Keratinocyte (primary cell): ENCODE data around the gene NSF. TPM values are rescaled to one million over a fixed set of nuclear protein-coding genes. Genes with fewer than 3 reads are reported as not detected.
"Not testable (repeated sequence)": the region's sequence is repeated elsewhere in the genome, so short reads cannot be mapped to it uniquely, and the experiment has no call there.

Experiments
- DNase-seq: peaks from one replicate; pipeline ENCODE4 v3.0.0-alpha.2; 2011; ENCODE audit warnings: low read depth, missing footprints, low spot score
- FAIRE-seq: peaks from 2 replicates; lab custom pipeline; 2011; peaks lifted over from hg19 to GRCh38; lab: Jason Lieb, UNC
- H2AFZ ChIP-seq: 2 replicates; pipeline ENCODE4 v1.6.0; 2012; ENCODE audit warnings: low read length, control low read depth, inconsistent platforms; ENCODE audit not compliant: control insufficient read depth
- H3K27ac ChIP-seq: 2 replicates; pipeline ENCODE4 v1.5.1; 2011; ENCODE audit warnings: low read length; ENCODE audit not compliant: control insufficient read depth, insufficient read depth
- H3K27me3 ChIP-seq: 3 replicates; pipeline ENCODE4 v1.6.0; 2011; ENCODE audit warnings: low read length; ENCODE audit not compliant: control insufficient read depth, insufficient read depth; ENCODE audit errors: extremely low read depth
- H3K36me3 ChIP-seq, 2 experiments: 2 replicates in 1 of 2; 3 replicates in 1 of 2; pipeline ENCODE4 v1.5.1; 2011; ENCODE audit warnings: low read length in 2 of 2, mild to moderate bottlenecking in 1 of 2; ENCODE audit not compliant: control insufficient read depth in 2 of 2, insufficient read depth in 2 of 2; ENCODE audit errors: extremely low read depth in 1 of 2
- H3K4me1 ChIP-seq: 3 replicates; pipeline ENCODE4 v1.5.1; 2011; ENCODE audit warnings: low read length; ENCODE audit not compliant: control insufficient read depth, insufficient read depth; ENCODE audit errors: extremely low read depth
- H3K4me2 ChIP-seq: 3 replicates; pipeline ENCODE4 v1.6.0; 2011; ENCODE audit warnings: low read depth, low read length; ENCODE audit not compliant: control insufficient read depth, insufficient read depth; ENCODE audit errors: extremely low read depth
- H3K4me3 ChIP-seq, 3 experiments: fragments of 200-600 bp in 1 of 3; sonication (generic) in 1 of 3; 2 replicates in 2 of 3; 3 replicates in 1 of 3; pipeline ENCODE4 v1.5.1; 2011 to 2016; ENCODE audit warnings: low read length in 3 of 3, mild to moderate bottlenecking in 3 of 3, control low read depth in 2 of 3, inconsistent platforms in 1 of 3, low read depth in 1 of 3, mixed read lengths in 1 of 3, mixed run types in 1 of 3, moderate library complexity in 1 of 3; ENCODE audit not compliant: control insufficient read depth in 2 of 3, insufficient read depth in 2 of 3; ENCODE audit errors: extremely low read depth in 1 of 3
- H3K79me2 ChIP-seq: 2 replicates; pipeline ENCODE4 v1.6.0; 2012; ENCODE audit warnings: low read length; ENCODE audit not compliant: control insufficient read depth, insufficient read depth
- H3K9ac ChIP-seq: 3 replicates; pipeline ENCODE4 v1.6.0; 2011; ENCODE audit warnings: low read length; ENCODE audit not compliant: control insufficient read depth, insufficient read depth; ENCODE audit errors: extremely low read depth
- H3K9me1 ChIP-seq: 3 replicates; pipeline ENCODE4 v1.6.0; 2011; ENCODE audit warnings: low read length; ENCODE audit not compliant: control insufficient read depth, insufficient read depth; ENCODE audit errors: extremely low read depth
- H3K9me3 ChIP-seq: 2 replicates; pipeline ENCODE4 v1.5.1; 2012; ENCODE audit warnings: low read depth, low read length; ENCODE audit not compliant: control insufficient read depth
- H4K20me1 ChIP-seq: 3 replicates; pipeline ENCODE4 v1.6.0; 2011; ENCODE audit warnings: low read length; ENCODE audit not compliant: control insufficient read depth, insufficient read depth; ENCODE audit errors: extremely low read depth
- dilution Hi-C: fragments of 300-500 bp; cut with MboI; formaldehyde crosslinking; loops from one replicate; pipeline ENCODE4 v1.7.0; 2020; ENCODE audit warnings: low sequenced_read_pairs; ENCODE audit not compliant: extremely low pct_ligation_motif_present
- polyA plus RNA-seq, 5 experiments: library from polyadenylated mRNA; depleted of rRNA in 3 of 5; stranded (reverse) in 3 of 5; stranded (forward) in 1 of 5; unstranded in 1 of 5; fragments of >200 nt; gene quantifications; 1 replicate in 1 of 5; 2 replicates in 3 of 5; 3 replicates in 1 of 5; pipeline versions ENCODE4 v1.2.1 to v1.2.3, GENCODE V29; 2011 to 2012; ENCODE audit warnings: missing spikeins in 2 of 5, low read depth in 1 of 5, low replicate concordance in 1 of 5

The NSF gene
- polyA plus RNA-seq, 1 donor (not counting 4 experiments of a cell fraction or from before 2014, with no cell fraction given): 32.3 TPM

- H3K36me3 ChIP-seq, H3K79me2 ChIP-seq, DNase-seq, FAIRE-seq, H3K9me1 ChIP-seq, H3K4me3 ChIP-seq, H3K4me1 ChIP-seq, H3K4me2 ChIP-seq, dilution Hi-C loops, H3K9ac ChIP-seq, H3K27ac ChIP-seq, H2AFZ ChIP-seq, H3K9me3 ChIP-seq, H3K27me3 ChIP-seq, H4K20me1 ChIP-seq: not testable (repeated sequence)
Observed at GRCh38 chr17:46658235-46658634, 67.8 kb downstream of the NSF start.

GRCh38 chr17:46659702-46660101 lies 69.2 kb downstream of the NSF start:
- H3K4me2 ChIP-seq, H3K4me3 ChIP-seq: not testable (repeated sequence)
- FAIRE-seq: peak; percentile 86

GRCh38 chr17:46663123-46663522 lies 72.7 kb downstream of the NSF start:
- FAIRE-seq, H3K36me3 ChIP-seq, H3K9me3 ChIP-seq, H3K4me2 ChIP-seq, H3K4me1 ChIP-seq, H2AFZ ChIP-seq, H3K79me2 ChIP-seq, H3K27me3 ChIP-seq, H3K4me3 ChIP-seq, H3K9ac ChIP-seq, H3K9me1 ChIP-seq, DNase-seq, H4K20me1 ChIP-seq, dilution Hi-C loops, H3K27ac ChIP-seq: not testable (repeated sequence)

More at GRCh38 chr17:46659702-46660101, 69.2 kb downstream of the NSF start:
- H3K79me2 ChIP-seq, H2AFZ ChIP-seq, H4K20me1 ChIP-seq, H3K27ac ChIP-seq, H3K9me1 ChIP-seq, dilution Hi-C loops, DNase-seq, H3K9me3 ChIP-seq, H3K27me3 ChIP-seq, H3K36me3 ChIP-seq, H3K9ac ChIP-seq, H3K4me1 ChIP-seq: not testable (repeated sequence)

- FAIRE-seq: peak; percentile 88
Observed at GRCh38 chr17:46663552-46663951, 73.1 kb downstream of the NSF start.

GRCh38 chr17:46665969-46666368 lies 75.5 kb downstream of the NSF start:
- H3K27me3 ChIP-seq, H3K4me3 ChIP-seq, H3K4me1 ChIP-seq, H4K20me1 ChIP-seq, H3K79me2 ChIP-seq, dilution Hi-C loops, H3K9me3 ChIP-seq, H3K36me3 ChIP-seq, FAIRE-seq, H3K27ac ChIP-seq, H3K4me2 ChIP-seq, H3K9me1 ChIP-seq, H3K9ac ChIP-seq, DNase-seq, H2AFZ ChIP-seq: not testable (repeated sequence)

More at GRCh38 chr17:46663552-46663951, 73.1 kb downstream of the NSF start:
- H3K4me2 ChIP-seq, H3K9me1 ChIP-seq, H3K4me3 ChIP-seq, H3K4me1 ChIP-seq, H3K9me3 ChIP-seq, H3K27ac ChIP-seq, H3K9ac ChIP-seq, H3K36me3 ChIP-seq, H3K27me3 ChIP-seq, H4K20me1 ChIP-seq, H2AFZ ChIP-seq, H3K79me2 ChIP-seq, DNase-seq, dilution Hi-C loops: not testable (repeated sequence)
